Calu3 (cell line): ENCODE results near the gene PAX2. TPM values are rescaled to one million over a fixed set of nuclear protein-coding genes. Genes with fewer than 3 reads are reported as not detected.

Experiments used
- BruUV-seq: library from RNA; stranded (reverse); fragments of 400-500 nt; replicated peaks from 2 replicates; lab custom pipeline; 2021; lab: Mats Ljungman, UMichigan
- CTCF ChIA-PET: fragments of 300-600 bp; sonication (Branson Sonifier 250); formaldehyde crosslinking; loops from one replicate; lab custom pipeline; 2022; ENCODE audit warnings: antibody characterized with exemption; lab: Charles Lee
- DNase-seq: peaks from one replicate; pipeline ENCODE4 v3.0.0; 2022
- H3K27ac Mint-ChIP-seq: one replicate; pipeline ENCODE4 v1.8.0; 2022; ENCODE audit warnings: mixed read lengths; ENCODE audit not compliant: unreplicated experiment
- H3K27me3 Mint-ChIP-seq: one replicate; pipeline ENCODE4 v1.8.0; 2022; ENCODE audit warnings: mixed read lengths; ENCODE audit not compliant: unreplicated experiment
- H3K36me3 Mint-ChIP-seq: one replicate; pipeline ENCODE4 v1.8.0; 2022; ENCODE audit warnings: mild to moderate bottlenecking, moderate library complexity, mixed read lengths; ENCODE audit not compliant: insufficient read depth, unreplicated experiment
- H3K4me1 Mint-ChIP-seq: one replicate; pipeline ENCODE4 v1.8.0; 2022; ENCODE audit warnings: mild to moderate bottlenecking, low read depth, mixed read lengths; ENCODE audit not compliant: unreplicated experiment
- H3K4me3 Mint-ChIP-seq: one replicate; pipeline ENCODE4 v1.8.0; 2022; ENCODE audit warnings: mild to moderate bottlenecking, low read depth, moderate library complexity, mixed read lengths; ENCODE audit not compliant: unreplicated experiment
- H3K9me3 Mint-ChIP-seq: one replicate; pipeline ENCODE4 v1.8.0; 2022; ENCODE audit warnings: low read depth, mixed read lengths; ENCODE audit not compliant: unreplicated experiment
- CTCF ChIP-seq: fragments of 200-600 bp; IDR thresholded peaks from one replicate; pipeline ENCODE4 v1.8.0; 2022; ENCODE audit warnings: antibody characterized with exemption; ENCODE audit not compliant: unreplicated experiment
- intact Hi-C: fragments of 100-400 bp; cut with micrococcal nuclease; formaldehyde crosslinking; loops from one replicate; pipeline ENCODE4 v1.10.0; 2022; ENCODE audit not compliant: unreplicated experiment
- total RNA-seq: library from RNA; stranded (reverse); gene quantifications from 2 replicates; pipeline ENCODE4 v1.2.3, GENCODE V29; 2022

The PAX2 gene
- total RNA-seq, 1 experiment from 2014 or later: not detected

GRCh38 chr10:100816671-100817070, 71.3 kb downstream of the PAX2 start:
- BruUV-seq: no TSS peak
- Mint-ChIP-seq H3K4me1 (no peaks in the 10 kb centered on the region), H3K27ac (no peak overlapping the region), H3K27me3 (peaks cover 97% of the 10 kb centered on the region), H3K4me3 (no peak overlapping the region), H3K36me3 (no peaks in the 10 kb centered on the region), H3K9me3 (no peaks in the 10 kb centered on the region)
- intact Hi-C loops: no loop called here
- no peak for TF ChIP-seq CTCF
- DNase-seq: no peak
- CTCF ChIA-PET: no interaction called here

GRCh38 chr10:100817268-100817839, 72.0 kb downstream of the PAX2 start:
- no peaks in the 10 kb centered on the region for H3K4me1 Mint-ChIP-seq
- H3K27ac Mint-ChIP-seq: no peak overlapping the region
- H3K36me3 Mint-ChIP-seq: no peaks in the 10 kb centered on the region
- no TSS peak for BruUV-seq
- H3K9me3 Mint-ChIP-seq: no peaks in the 10 kb centered on the region
- DNase-seq: no peak
- no peak overlapping the region for H3K4me3 Mint-ChIP-seq
- no peak for TF ChIP-seq CTCF
- CTCF ChIA-PET: no interaction called here
- intact Hi-C loops: no loop called here
- H3K27me3 Mint-ChIP-seq: peaks cover 97% of the 10 kb centered on the region

GRCh38 chr10:100819424-100819823, 74.0 kb downstream of the PAX2 start:
- no peaks in the 10 kb centered on the region for H3K4me1 Mint-ChIP-seq
- no peaks in the 10 kb centered on the region for H3K36me3 Mint-ChIP-seq
- no peak overlapping the region for H3K27ac Mint-ChIP-seq
- peaks cover 97% of the 10 kb centered on the region for H3K27me3 Mint-ChIP-seq
- H3K9me3 Mint-ChIP-seq: no peaks in the 10 kb centered on the region
- H3K4me3 Mint-ChIP-seq: no peak overlapping the region
- CTCF ChIA-PET: no interaction called here
- TF ChIP-seq CTCF: no peak
- intact Hi-C loops: no loop called here
- BruUV-seq: no TSS peak
- no peak for DNase-seq

- H3K27ac Mint-ChIP-seq: no peak overlapping the region
- intact Hi-C loops: no loop called here
- no peak for TF ChIP-seq CTCF
- CTCF ChIA-PET: no interaction called here
- H3K4me1 Mint-ChIP-seq: peaks cover 3% of the 10 kb centered on the region
- H3K9me3 Mint-ChIP-seq: no peaks in the 10 kb centered on the region
- H3K4me3 Mint-ChIP-seq: no peak overlapping the region
- BruUV-seq: no TSS peak
- H3K27me3 Mint-ChIP-seq: peaks cover 78% of the 10 kb centered on the region
- peaks cover 8% of the 10 kb centered on the region for H3K36me3 Mint-ChIP-seq
- no peak for DNase-seq
Observed at GRCh38 chr10:100823194-100823593, 77.8 kb downstream of the PAX2 start.
